ENCODE data around the gene RASA3.

RASA3 gene

GRCh38 chr13:114071991-114072390 lies 60.4 kb downstream of the RASA3 start:
- TF ChIP-seq EZH2phosphoT487 (IDR thresholded peaks at IDR 0.05; ENCODE audit: borderline replicate concordance): no peak
- TF ChIP-seq, protein P1, sequence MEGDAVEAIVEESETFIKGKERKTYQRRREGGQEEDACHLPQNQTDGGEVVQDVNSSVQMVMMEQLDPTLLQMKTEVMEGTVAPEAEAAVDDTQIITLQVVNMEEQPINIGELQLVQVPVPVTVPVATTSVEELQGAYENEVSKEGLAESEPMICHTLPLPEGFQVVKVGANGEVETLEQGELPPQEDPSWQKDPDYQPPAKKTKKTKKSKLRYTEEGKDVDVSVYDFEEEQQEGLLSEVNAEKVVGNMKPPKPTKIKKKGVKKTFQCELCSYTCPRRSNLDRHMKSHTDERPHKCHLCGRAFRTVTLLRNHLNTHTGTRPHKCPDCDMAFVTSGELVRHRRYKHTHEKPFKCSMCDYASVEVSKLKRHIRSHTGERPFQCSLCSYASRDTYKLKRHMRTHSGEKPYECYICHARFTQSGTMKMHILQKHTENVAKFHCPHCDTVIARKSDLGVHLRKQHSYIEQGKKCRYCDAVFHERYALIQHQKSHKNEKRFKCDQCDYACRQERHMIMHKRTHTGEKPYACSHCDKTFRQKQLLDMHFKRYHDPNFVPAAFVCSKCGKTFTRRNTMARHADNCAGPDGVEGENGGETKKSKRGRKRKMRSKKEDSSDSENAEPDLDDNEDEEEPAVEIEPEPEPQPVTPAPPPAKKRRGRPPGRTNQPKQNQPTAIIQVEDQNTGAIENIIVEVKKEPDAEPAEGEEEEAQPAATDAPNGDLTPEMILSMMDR (conservative IDR thresholded peaks at IDR 0.05; ENCODE audit: low read length): no peak
- no peaks in the 10 kb centered on the region for H3K9me2 ChIP-seq (replicated peaks; ENCODE audit: low read depth, low read length)
- H3K4me3 ChIP-seq (ENCODE audit: low read length, poor library complexity, severe bottlenecking): no peak overlapping the region
- H3K4me1 ChIP-seq (ENCODE audit: insufficient read depth, low read length, poor library complexity, severe bottlenecking): peaks cover 16% of the 10 kb centered on the region
- no peaks in the 10 kb centered on the region for H3K27me3 ChIP-seq (ENCODE audit: insufficient read depth, low read length, poor library complexity, severe bottlenecking)
- no peak overlapping the region for H3K4me2 ChIP-seq (ENCODE audit: low read depth, low read length, poor library complexity, severe bottlenecking)
- peaks cover 17% of the 10 kb centered on the region; the same call in 1 of the 2 replicates for H3K79me2 ChIP-seq (ENCODE audit: insufficient read depth, low read length)
- no peak overlapping the region for H3K9ac ChIP-seq (ENCODE audit: low read depth, low read length, poor library complexity, severe bottlenecking)
- peaks cover 36% of the 10 kb centered on the region; the same call in 1 of the 2 replicates for H3K36me3 ChIP-seq (ENCODE audit: insufficient read depth, low read length)
- H3F3A ChIP-seq (ENCODE audit: low read depth): 0 out of 2 replicates have a peak, but pooled peaks cover 2% of the 10 kb centered on the region
- H4K20me1 ChIP-seq (ENCODE audit: insufficient read depth, low read length, poor library complexity, severe bottlenecking): peaks cover 7% of the 10 kb centered on the region
- no peaks in the 10 kb centered on the region for H3K9me3 ChIP-seq (ENCODE audit: insufficient read depth, low read depth, low read length)
- no peak overlapping the region for H2AFZ ChIP-seq (ENCODE audit: low read length)

GRCh38 chr13:114071410-114071809 lies 61.0 kb downstream of the RASA3 start:
- H4K20me1 ChIP-seq (ENCODE audit: insufficient read depth, low read length, poor library complexity, severe bottlenecking): peaks cover 12% of the 10 kb centered on the region
- H2AFZ ChIP-seq (ENCODE audit: low read length): no peak overlapping the region
- no peaks in the 10 kb centered on the region for H3K9me3 ChIP-seq (ENCODE audit: insufficient read depth, low read depth, low read length)
- H3K36me3 ChIP-seq (ENCODE audit: insufficient read depth, low read length): peaks cover 36% of the 10 kb centered on the region; the same call in 1 of the 2 replicates
- peaks cover 22% of the 10 kb centered on the region for H3K4me1 ChIP-seq (ENCODE audit: insufficient read depth, low read length, poor library complexity, severe bottlenecking)
- no peaks in the 10 kb centered on the region for H3K27me3 ChIP-seq (ENCODE audit: insufficient read depth, low read length, poor library complexity, severe bottlenecking)
- H3K79me2 ChIP-seq (ENCODE audit: insufficient read depth, low read length): peaks cover 17% of the 10 kb centered on the region
- TF ChIP-seq EZH2phosphoT487 (IDR thresholded peaks at IDR 0.05; ENCODE audit: borderline replicate concordance): no peak
- TF ChIP-seq, protein P1 (conservative IDR thresholded peaks at IDR 0.05; ENCODE audit: low read length): no peak
- H3K4me2 ChIP-seq (ENCODE audit: low read depth, low read length, poor library complexity, severe bottlenecking): no peak overlapping the region
- H3F3A ChIP-seq (ENCODE audit: low read depth): 0 out of 2 replicates have a peak, but pooled peaks cover 2% of the 10 kb centered on the region
- H3K4me3 ChIP-seq (ENCODE audit: low read length, poor library complexity, severe bottlenecking): no peak overlapping the region
- H3K9me2 ChIP-seq (replicated peaks; ENCODE audit: low read depth, low read length): no peaks in the 10 kb centered on the region
- no peak overlapping the region for H3K9ac ChIP-seq (ENCODE audit: low read depth, low read length, poor library complexity, severe bottlenecking)

GRCh38 chr13:114070098-114070799 lies 62.2 kb downstream of the RASA3 start:
- Histone ChIP-seq H3K4me2 (ENCODE audit: low read depth, low read length, poor library complexity, severe bottlenecking) (no peak overlapping the region), H3K4me3 (ENCODE audit: low read length, poor library complexity, severe bottlenecking) (no peak overlapping the region), H3K27me3 (ENCODE audit: insufficient read depth, low read length, poor library complexity, severe bottlenecking) (no peaks in the 10 kb centered on the region), H3K79me2 (ENCODE audit: insufficient read depth, low read length) (peaks cover 22% of the 10 kb centered on the region), H3K9me3 (ENCODE audit: insufficient read depth, low read depth, low read length) (no peaks in the 10 kb centered on the region), H3F3A (ENCODE audit: low read depth) (0 out of 2 replicates have a peak, but pooled peaks cover 2% of the 10 kb centered on the region), H4K20me1 (ENCODE audit: insufficient read depth, low read length, poor library complexity, severe bottlenecking) (peaks cover 16% of the 10 kb centered on the region), H3K4me1 (ENCODE audit: insufficient read depth, low read length, poor library complexity, severe bottlenecking) (peaks cover 32% of the 10 kb centered on the region), H3K9ac (ENCODE audit: low read depth, low read length, poor library complexity, severe bottlenecking) (no peak overlapping the region), H3K9me2 (replicated peaks; ENCODE audit: low read depth, low read length) (no peaks in the 10 kb centered on the region), H3K36me3 (ENCODE audit: insufficient read depth, low read length) (peaks cover 35% of the 10 kb centered on the region; the same call in 1 of the 2 replicates), H2AFZ (ENCODE audit: low read length) (no peak overlapping the region)
- no peak for TF ChIP-seq EZH2phosphoT487 (IDR thresholded peaks at IDR 0.05; ENCODE audit: borderline replicate concordance)
- TF ChIP-seq, protein P1 (conservative IDR thresholded peaks at IDR 0.05; ENCODE audit: low read length): no peak
